WTC11 (cell line): Measurements from ENCODE around the gene IL17RE.

Source experiments
- ETV6 ChIP-seq: sonication (generic); formaldehyde crosslinking; IDR thresholded peaks from 2 replicates; pipeline ENCODE4 v1.8.1; 2022; ENCODE audit warnings: mild to moderate bottlenecking, missing genetic modification reagents
- NFYB ChIP-seq: sonication (generic); formaldehyde crosslinking; conservative IDR thresholded peaks from 2 replicates; pipeline ENCODE4 v1.8.0; 2022; ENCODE audit warnings: low read depth, missing genetic modification reagents
- NR2C2 ChIP-seq: sonication (generic); formaldehyde crosslinking; IDR thresholded peaks from 2 replicates; pipeline ENCODE4 v1.8.0; 2022; ENCODE audit warnings: mild to moderate bottlenecking, missing genetic modification reagents
- SMAD3 ChIP-seq: sonication (generic); formaldehyde crosslinking; IDR thresholded peaks from 2 replicates; pipeline ENCODE4 v1.8.0; 2022; ENCODE audit warnings: missing genetic modification reagents, mild to moderate bottlenecking, borderline replicate concordance
- USF1 ChIP-seq: sonication (generic); formaldehyde crosslinking; IDR thresholded peaks from 2 replicates; pipeline ENCODE4 v1.8.0; 2022; ENCODE audit warnings: mild to moderate bottlenecking, missing genetic modification reagents
- ZMAT4 ChIP-seq: fragments of 250-450 bp; sonication (Bioruptor Pico); IDR thresholded peaks from 2 replicates; pipeline ENCODE4 v1.9.0; 2021; ENCODE audit warnings: mild to moderate bottlenecking
- ZNF423 ChIP-seq: fragments of 250-450 bp; sonication (Bioruptor Pico); IDR thresholded peaks from 2 replicates; pipeline ENCODE4 v2.1.2; 2022; ENCODE audit warnings: mild to moderate bottlenecking, moderate library complexity
- ZNF532 ChIP-seq: fragments of 250-450 bp; sonication (Bioruptor Pico); IDR thresholded peaks from 2 replicates; pipeline ENCODE4 v1.9.0; 2021; ENCODE audit warnings: mild to moderate bottlenecking, borderline replicate concordance
- TF ChIP-seq, protein P1 (sequence below): fragments of 200-600 bp; IDR thresholded peaks from 2 replicates; pipeline ENCODE4 v1.8.0; 2022; ENCODE audit warnings: antibody characterized with exemption
- TF ChIP-seq, protein P2 (sequence below): sonication (generic); formaldehyde crosslinking; IDR thresholded peaks from 2 replicates; pipeline ENCODE4 v1.8.0; 2022; ENCODE audit warnings: mild to moderate bottlenecking, missing genetic modification reagents
- TF ChIP-seq, protein P3 (sequence below): sonication (generic); formaldehyde crosslinking; IDR thresholded peaks from 2 replicates; pipeline ENCODE4 v1.8.0; 2023; ENCODE audit warnings: missing genetic modification reagents, mild to moderate bottlenecking, borderline replicate concordance
- TF ChIP-seq, protein P4 (sequence below): sonication (generic); formaldehyde crosslinking; IDR thresholded peaks from 2 replicates; pipeline ENCODE4 v1.8.0; 2022; ENCODE audit warnings: mild to moderate bottlenecking, missing genetic modification reagents

DNA sequence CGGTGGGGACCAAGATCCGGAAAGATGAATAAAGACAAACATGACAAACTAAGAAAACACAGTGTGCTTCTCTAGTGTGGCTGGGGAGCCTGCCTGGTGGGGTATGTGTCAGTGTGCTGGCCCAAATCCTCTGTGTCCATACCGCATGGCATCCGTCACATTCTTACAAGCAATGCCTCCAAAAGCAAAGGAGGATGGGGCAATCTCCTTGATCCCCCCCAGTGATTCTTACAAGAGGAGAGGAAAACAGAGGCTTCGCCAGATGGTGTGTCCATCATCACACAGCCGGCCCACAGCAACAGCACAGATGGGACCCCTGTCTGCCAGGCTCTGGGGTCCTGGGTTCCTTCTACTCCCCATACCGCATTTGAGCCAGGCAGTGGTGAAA lies 13.7 kb downstream of the IL17RE start:
- TF ChIP-seq, protein P1, sequence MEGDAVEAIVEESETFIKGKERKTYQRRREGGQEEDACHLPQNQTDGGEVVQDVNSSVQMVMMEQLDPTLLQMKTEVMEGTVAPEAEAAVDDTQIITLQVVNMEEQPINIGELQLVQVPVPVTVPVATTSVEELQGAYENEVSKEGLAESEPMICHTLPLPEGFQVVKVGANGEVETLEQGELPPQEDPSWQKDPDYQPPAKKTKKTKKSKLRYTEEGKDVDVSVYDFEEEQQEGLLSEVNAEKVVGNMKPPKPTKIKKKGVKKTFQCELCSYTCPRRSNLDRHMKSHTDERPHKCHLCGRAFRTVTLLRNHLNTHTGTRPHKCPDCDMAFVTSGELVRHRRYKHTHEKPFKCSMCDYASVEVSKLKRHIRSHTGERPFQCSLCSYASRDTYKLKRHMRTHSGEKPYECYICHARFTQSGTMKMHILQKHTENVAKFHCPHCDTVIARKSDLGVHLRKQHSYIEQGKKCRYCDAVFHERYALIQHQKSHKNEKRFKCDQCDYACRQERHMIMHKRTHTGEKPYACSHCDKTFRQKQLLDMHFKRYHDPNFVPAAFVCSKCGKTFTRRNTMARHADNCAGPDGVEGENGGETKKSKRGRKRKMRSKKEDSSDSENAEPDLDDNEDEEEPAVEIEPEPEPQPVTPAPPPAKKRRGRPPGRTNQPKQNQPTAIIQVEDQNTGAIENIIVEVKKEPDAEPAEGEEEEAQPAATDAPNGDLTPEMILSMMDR: no peak
- TF ChIP-seq ZNF423 (no peak), SMAD3 (CRISPR knock-in tag) (no peak), ZNF532 (CRISPR knock-in tag) (no peak), NFYB (CRISPR knock-in tag) (no peak), ZMAT4 (no peak), NR2C2 (CRISPR knock-in tag) (no peak), ETV6 (CRISPR knock-in tag) (no peak), USF1 (no peak)
- TF ChIP-seq, protein P2, sequence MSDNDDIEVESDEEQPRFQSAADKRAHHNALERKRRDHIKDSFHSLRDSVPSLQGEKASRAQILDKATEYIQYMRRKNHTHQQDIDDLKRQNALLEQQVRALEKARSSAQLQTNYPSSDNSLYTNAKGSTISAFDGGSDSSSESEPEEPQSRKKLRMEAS (CRISPR knock-in tag): no peak
- TF ChIP-seq, protein P3, sequence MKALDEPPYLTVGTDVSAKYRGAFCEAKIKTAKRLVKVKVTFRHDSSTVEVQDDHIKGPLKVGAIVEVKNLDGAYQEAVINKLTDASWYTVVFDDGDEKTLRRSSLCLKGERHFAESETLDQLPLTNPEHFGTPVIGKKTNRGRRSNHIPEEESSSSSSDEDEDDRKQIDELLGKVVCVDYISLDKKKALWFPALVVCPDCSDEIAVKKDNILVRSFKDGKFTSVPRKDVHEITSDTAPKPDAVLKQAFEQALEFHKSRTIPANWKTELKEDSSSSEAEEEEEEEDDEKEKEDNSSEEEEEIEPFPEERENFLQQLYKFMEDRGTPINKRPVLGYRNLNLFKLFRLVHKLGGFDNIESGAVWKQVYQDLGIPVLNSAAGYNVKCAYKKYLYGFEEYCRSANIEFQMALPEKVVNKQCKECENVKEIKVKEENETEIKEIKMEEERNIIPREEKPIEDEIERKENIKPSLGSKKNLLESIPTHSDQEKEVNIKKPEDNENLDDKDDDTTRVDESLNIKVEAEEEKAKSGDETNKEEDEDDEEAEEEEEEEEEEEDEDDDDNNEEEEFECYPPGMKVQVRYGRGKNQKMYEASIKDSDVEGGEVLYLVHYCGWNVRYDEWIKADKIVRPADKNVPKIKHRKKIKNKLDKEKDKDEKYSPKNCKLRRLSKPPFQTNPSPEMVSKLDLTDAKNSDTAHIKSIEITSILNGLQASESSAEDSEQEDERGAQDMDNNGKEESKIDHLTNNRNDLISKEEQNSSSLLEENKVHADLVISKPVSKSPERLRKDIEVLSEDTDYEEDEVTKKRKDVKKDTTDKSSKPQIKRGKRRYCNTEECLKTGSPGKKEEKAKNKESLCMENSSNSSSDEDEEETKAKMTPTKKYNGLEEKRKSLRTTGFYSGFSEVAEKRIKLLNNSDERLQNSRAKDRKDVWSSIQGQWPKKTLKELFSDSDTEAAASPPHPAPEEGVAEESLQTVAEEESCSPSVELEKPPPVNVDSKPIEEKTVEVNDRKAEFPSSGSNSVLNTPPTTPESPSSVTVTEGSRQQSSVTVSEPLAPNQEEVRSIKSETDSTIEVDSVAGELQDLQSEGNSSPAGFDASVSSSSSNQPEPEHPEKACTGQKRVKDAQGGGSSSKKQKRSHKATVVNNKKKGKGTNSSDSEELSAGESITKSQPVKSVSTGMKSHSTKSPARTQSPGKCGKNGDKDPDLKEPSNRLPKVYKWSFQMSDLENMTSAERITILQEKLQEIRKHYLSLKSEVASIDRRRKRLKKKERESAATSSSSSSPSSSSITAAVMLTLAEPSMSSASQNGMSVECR (CRISPR knock-in tag): no peak
- TF ChIP-seq, protein P4, sequence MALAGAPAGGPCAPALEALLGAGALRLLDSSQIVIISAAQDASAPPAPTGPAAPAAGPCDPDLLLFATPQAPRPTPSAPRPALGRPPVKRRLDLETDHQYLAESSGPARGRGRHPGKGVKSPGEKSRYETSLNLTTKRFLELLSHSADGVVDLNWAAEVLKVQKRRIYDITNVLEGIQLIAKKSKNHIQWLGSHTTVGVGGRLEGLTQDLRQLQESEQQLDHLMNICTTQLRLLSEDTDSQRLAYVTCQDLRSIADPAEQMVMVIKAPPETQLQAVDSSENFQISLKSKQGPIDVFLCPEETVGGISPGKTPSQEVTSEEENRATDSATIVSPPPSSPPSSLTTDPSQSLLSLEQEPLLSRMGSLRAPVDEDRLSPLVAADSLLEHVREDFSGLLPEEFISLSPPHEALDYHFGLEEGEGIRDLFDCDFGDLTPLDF (CRISPR knock-in tag): no peak
